Activated T-cell treated with anti-CD3 and anti-CD28 coated beads for 4 hours (primary cell): ENCODE results near the gene VEGFC.

ENCODE experiments used
- DNase-seq: peaks from one replicate; pipeline ENCODE4 v3.0.0-alpha.2; 2020

VEGFC gene

DNA sequence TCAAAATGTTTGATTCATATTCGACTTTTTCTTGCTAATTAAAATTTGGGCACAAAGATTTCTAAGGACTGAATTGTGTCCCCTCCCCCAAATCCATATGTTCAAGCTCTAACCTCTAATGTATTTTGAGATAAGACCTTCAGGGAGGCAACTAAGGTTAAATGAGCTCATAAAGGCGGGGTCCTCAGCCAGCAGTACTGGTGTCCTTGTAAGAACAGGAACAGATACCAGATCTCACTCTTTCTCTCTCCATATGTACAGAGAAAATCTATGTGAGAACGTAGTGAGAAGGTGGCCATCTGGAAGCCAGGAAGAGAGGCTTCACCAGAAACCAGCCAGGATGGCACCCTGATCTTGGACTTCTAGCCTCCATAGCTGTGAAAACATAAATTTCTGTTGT, 116.9 kb downstream of the VEGFC start:
- DNase-seq = no peak

DNA sequence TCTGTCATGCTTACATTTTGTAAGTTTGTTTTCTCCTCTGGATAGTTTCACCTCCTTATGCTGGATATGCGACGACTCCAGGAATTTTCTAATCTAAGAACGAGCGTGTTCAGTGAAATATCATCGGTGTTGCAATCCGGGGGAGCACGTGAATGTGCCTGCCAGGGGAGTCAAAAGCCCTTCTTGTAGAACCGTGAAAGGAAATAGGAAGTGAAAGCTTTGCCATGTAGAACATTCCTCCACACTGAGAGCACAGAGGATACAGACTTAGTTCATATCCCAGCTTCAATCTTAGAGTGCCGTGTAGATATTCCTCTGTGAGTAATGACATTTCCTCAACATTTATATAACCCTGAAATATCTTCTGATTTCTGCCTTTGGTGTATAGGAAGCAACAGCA, 121.2 kb downstream of the VEGFC start:
- no peak for DNase-seq

DNA sequence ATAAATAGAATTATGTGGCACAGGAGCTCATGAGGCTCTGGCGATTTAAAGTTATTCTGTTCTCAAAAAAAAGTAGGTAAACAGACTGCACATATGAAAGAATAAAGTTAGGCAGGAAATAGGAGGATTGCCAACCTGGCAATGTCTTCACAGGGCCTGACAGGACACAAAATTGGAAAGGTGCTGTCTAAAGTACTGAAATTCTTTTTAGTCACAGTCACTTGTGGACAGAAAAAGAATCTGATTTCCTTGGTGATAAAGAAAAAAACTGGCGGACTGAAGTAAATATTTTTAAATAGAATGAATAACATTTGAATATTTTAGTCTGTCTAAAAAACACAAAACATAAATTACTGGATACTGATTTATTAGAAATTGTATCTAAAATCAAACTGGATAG, 124.4 kb downstream of the VEGFC start:
- DNase-seq = no peak

DNA sequence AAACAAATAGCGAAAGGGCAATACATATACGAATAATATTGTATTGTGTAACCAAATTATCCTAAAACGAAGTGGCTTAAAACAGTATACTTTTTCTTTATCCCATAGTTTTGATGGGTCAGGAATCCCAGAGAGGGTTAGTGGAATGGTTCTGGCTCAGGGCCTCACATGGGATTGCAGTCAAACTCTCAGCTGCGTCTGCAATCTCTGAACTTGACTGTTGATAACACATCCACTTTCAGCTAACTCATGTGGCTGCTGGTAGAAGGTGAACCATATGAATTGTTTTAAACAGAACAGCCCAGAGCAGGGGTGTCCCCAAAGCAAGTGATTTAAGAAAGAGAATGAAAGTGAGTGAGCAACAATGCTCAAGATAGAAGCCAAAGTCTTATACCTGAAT, 127.8 kb downstream of the VEGFC start:
- DNase-seq = no peak

DNA sequence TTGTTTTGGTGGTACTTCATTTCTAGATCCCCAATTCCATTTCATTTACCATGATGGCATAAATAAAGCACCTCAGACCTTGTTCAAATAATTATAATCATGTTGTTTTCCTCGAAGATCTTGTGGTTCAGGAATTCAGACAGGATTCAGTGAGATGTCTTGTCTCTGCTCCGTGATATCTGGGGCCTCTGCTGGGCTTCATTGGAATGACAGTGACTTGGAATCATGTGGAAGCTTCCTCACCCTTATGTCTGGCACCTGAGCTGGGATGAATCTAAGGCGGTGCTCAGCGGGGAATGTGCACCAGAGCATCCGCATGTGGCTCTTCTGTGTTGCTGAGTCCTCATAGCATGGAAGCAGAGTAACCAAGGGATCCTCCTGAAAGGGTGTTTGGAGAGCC, 132.2 kb downstream of the VEGFC start:
- no peak for DNase-seq

DNA sequence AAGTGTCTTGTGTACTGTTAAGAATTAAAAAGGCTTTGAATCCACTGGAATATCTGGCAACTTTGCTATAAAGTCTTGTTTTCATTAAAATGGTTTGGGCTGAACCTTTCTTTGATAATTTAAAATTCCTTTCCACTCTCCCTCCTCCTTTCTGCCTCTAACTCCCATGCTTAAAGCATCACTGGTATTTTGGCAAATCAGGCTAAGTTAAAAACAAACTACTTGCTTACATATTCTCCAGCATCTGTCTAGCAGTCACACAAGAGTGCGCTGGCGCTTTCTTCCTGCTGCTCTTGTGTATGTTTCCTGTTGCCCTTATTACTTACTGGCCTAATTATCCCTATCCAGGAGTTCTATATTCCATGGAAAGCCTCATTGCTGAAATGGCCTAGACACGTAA, 136.6 kb downstream of the VEGFC start:
- DNase-seq = no peak

DNA sequence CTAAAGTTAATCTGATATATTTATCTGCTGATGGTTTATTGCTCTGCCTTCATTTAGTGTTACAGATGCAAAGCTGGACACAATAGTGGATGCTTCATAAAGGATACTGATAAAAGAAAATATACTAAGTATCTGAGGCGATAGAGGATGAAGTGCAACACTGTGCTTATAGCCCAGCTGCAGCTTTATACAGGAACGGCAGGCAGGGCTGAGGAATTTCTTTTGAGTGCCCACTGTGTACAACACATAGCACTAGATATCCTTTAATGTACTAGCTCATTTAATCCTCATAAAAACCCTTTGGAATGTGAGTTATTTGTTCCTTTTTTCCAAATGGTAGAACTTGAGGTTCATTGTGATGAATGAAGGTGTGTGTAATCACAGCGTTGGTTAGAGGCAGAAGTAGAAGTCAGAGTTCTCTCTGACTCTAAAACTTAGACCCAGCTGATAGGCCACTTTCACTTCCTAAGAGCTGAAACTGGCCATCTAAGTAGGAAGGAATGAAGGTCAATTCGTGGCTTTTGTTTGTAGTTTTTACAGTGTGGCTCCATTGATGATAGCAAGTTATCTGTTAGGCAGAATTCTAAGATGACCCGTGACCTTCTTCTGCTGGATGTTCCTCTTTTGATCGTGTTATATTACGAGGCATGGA, 138.0 kb downstream of the VEGFC start:
- DNase-seq = no peak

DNA sequence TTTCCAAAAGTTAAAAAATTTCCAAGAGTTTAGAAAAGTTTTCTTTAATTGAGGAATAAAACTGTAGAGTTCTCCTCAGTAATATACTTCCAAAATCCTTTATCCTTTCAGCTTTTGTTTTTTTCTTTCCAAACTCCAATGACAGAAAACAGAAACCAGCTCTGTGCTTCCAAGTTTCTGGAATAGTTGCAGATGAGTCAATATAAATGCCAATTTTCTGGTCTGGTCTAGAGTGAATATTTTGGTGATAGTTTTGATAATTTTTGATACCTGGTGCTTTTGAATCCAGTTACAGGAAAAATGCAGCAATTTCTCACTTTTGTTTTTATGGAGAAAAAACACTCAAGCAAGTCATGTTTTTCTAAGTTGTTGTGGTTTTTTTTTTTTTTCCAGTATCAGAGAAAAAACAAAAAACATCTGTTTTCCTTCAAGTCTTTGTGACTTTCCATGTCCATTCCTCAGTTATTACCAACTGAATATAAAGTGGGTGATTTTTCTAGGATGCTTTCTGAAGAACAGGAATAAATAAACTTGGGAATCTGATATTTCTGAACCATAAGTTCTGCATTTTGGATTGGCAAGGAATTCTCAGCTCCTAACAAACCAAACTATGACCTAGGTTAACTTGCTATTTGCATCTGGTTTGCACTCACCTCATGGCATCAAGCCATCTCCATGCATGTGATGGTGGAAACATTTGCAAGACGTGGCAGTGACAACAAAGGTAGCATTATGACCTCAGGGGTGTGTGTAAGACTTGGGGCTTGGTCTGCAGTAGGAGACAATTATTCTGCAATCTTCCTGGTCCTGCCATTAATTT, 139.1 kb downstream of the VEGFC start:
- DNase-seq = no peak

DNA sequence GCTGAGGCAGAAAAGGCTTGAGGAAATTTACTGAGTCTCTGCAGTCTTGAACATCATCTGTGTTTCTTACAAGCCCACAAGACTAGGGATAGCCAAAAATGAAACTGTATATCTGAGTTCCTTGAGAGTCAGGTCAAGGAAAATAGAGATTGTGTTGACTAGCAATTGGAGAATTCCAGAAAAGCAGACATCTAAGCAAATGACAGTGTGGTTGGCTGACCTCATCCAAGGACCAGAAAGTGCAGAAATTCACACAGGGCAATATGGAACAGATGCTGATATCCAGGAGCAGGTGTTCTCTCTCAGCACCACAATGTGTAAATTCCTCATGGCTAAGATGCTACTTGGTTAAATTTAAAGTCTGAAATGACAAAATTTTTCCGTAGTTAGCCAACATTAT, 146.4 kb downstream of the VEGFC start:
- no peak for DNase-seq

DNA sequence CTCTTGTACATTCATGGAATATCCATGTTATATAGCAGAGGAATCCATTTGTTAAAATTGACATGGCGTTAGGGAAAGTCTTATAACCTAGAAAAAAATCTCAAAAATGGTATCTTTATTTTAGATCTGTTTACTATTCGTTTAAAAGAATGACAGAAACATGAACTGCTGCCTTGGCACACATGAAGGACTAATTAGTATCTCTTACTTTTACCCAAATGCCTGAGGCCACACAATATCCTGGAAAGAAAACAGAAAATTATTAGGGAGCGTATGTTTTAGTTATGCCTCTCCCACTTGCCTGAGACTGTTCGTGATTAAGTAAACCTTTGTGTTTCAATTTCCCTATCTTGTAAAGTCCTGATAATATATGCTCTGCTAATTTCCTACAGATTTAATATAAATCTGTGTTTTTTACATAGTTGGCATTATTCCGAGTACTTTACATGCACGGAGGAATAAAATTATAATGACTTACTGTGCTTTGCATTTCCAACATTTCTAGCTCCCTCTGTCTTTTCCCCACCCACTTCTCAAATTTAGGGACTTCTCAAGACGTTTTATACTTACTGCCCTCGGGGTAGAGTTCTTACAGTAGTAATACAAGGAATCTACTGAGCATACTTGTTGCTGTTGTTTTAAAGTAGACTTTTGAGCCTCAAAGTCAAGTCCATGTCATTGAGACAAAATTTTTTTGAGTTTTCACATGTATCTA, 147.3 kb downstream of the VEGFC start:
- no peak for DNase-seq

DNA sequence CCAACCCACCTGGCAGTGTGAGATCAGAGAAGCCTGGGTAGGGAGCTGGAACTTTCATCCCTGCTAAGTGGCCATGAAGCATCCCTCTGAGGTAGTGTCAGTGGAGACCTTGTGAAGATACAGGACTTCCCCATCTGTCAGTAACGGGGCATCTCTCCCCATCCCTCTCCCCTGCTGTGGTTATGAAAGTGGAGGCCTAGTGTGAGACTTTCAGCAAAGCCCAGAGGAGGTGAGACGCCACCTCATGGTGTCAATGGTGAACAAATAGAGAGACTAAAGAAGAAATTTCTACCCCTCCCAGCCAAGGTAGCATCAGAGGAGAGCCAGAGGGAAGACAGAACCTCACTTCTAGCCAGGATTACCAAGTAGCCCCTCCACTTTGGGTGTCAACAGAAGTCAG, 150.2 kb downstream of the VEGFC start:
- DNase-seq = no peak

DNA sequence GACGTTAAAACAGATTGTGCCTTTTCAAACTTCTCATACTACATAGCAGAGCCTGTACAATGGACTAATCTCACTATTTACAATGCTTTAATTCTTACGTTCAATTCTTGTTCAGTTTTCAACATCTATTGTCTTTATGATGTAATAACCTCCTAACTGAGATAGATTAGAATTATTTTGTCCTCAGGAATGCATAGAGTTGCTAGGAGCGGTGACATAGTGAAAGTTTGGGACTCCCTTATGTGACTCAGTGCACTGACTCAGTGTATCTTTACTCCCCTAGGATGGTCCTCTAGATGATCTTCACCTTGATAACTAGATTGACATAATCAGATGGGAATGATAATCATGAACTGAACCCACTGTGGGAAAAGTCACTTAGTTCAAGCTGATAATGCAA, 151.5 kb downstream of the VEGFC start:
- no peak for DNase-seq

DNA sequence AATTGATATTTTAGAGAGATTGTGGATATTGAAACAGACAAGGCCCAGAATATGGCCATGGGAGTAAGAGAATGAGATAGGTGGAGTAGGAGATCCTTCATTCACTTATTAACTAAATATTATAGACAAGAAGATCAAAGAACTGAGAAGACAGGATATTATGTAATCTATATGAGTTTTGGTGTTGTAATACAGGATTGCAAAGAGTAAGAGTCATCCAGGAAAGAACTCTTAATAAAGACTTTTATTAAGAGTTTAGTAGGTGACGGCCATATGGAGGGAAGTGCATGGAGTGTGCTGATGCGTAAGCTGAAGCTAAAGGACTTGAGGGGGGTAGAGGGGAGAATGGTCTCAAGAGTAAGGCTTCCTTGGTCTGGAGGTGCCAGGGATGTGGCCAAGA, 153.7 kb downstream of the VEGFC start:
- DNase-seq = no peak

DNA sequence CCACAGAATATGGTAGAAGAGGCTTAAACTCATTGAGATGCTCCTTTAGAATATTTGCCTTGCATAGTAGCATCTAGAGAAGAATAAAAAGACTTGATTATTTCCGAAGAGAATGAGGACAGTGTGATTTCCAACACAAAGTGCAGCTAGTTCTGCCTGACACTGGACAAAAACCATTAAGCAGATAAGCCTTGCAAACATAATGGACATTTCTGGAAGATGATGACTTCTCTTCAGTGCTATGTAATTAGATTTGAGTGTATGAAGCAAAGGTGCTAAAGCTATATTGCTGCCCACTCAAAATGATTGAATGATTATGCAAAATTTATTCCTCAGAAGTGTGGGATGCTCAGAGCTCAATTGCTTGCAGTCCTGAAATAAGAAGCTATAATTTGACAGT, 156.4 kb downstream of the VEGFC start:
- no peak for DNase-seq

DNA sequence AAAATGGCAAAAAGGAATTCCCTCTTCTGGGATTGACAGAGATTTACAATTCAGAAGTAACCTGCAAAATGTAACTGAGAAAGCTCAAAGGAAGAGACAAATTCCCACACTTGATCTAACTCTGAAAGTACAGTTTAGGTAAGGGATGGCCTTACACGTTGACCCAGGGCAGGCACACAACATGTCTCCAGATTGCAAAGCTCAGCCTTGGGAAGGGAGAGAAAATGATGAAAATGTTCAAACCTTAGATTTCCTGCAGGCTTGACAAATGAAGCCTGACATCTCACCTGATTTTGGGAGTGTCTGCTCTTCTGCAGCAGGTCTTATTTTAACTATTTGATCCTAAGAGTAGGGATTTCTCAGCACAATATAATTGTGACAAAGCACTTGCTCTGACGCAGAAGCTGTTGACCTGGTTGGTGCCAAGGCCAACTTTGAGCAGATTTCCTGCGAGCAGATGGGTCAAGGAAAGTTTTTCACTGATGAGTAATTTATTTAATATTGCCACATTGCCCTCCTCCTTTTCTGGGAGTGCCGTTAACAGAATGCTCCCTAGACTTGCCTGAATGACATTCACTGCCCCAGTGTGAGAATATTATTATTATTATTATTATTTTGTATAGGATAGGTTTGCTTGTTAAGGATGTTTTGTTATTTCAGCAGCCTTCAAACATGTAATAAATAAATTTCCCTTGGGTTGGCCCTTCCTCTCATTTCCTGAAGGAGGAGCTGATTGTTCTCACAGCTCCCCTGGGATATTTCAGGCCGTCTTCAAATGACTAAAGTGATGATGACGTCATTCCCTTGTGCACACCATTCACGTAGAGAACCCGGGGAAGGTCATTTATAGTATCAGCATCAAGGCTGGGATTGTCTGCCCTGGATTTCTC, 157.1 kb downstream of the VEGFC start:
- no peak for DNase-seq
